ENCODE results near the gene PFKFB2. TPM values are rescaled to one million over a fixed set of nuclear protein-coding genes. Genes with fewer than 3 reads are reported as not detected.
"Not testable (repeated sequence)": the region's sequence is repeated elsewhere in the genome, so short reads cannot be mapped to it uniquely, and the experiment has no call there.

PFKFB2 gene
- total and polyA plus RNA-seq, 4 experiments from 2014 or later: 0.40 to 1.9 (median 1.1) TPM

- ChIA-PET POLR2A (ENCODE audit: partially characterized antibody) (no interaction called here), CTCF (ENCODE audit: partially characterized antibody) (no interaction called here)
- Histone ChIP-seq H3K27ac (ENCODE audit: low read depth, low read length) (no peak overlapping the region), H3K9me3 (ENCODE audit: control insufficient read depth in 1 of 2, low read length in 2 of 2) (no peaks in the 10 kb centered on the region), H3K27me3 (ENCODE audit: insufficient read depth, low read length) (peaks cover 6% of the 10 kb centered on the region), H3K4me3 (ENCODE audit: low read length in 2 of 2) (no peak overlapping the region), H3K36me3 (ENCODE audit: insufficient read depth, low read length) (no peaks in the 10 kb centered on the region), H3K4me1 (ENCODE audit: insufficient read depth, low read length) (no peaks in the 10 kb centered on the region)
- Mint-ChIP-seq H3K4me3 (no peak overlapping the region), H3K27ac (no peak overlapping the region), H3K9me3 (no peaks in the 10 kb centered on the region), H3K27me3 (peaks cover 22 to 31% of the 10 kb centered on the region in 2 donors), H3K4me1 (no peaks in the 10 kb centered on the region), H3K36me3 (no peaks in the 10 kb centered on the region)
- intact Hi-C loops (cut with micrococcal nuclease): no loop called here
- no peak for DNase-seq
Observed at GRCh38 chr1:207034998-207035397, 18.1 kb upstream of the PFKFB2 start.

- CTCF ChIA-PET (ENCODE audit: partially characterized antibody): no interaction called here
- POLR2A ChIA-PET (ENCODE audit: partially characterized antibody): no interaction called here
- H3K36me3 ChIP-seq (ENCODE audit: insufficient read depth, low read length): no peaks in the 10 kb centered on the region
Observed at GRCh38 chr1:207035877-207036551, 17.1 kb upstream of the PFKFB2 start.

GRCh38 chr1:207036865-207037264 is 16.2 kb upstream of the PFKFB2 start:
- CTCF ChIA-PET (ENCODE audit: partially characterized antibody): no interaction called here
- Histone ChIP-seq H3K4me1 (ENCODE audit: insufficient read depth, low read length) (no peaks in the 10 kb centered on the region), H3K36me3 (ENCODE audit: insufficient read depth, low read length) (no peaks in the 10 kb centered on the region), H3K4me3 (ENCODE audit: low read length in 2 of 2) (no peak overlapping the region), H3K27ac (ENCODE audit: low read depth, low read length) (no peak overlapping the region), H3K9me3 (ENCODE audit: control insufficient read depth in 1 of 2, low read length in 2 of 2) (no peaks in the 10 kb centered on the region), H3K27me3 (ENCODE audit: insufficient read depth, low read length) (peaks cover 6% of the 10 kb centered on the region)
- no peak overlapping the region for H3K27ac Mint-ChIP-seq
- peaks cover 12 to 23% of the 10 kb centered on the region in 2 donors for H3K27me3 Mint-ChIP-seq
- no peaks in the 10 kb centered on the region for H3K36me3 Mint-ChIP-seq
- no peaks in the 10 kb centered on the region for H3K9me3 Mint-ChIP-seq
- POLR2A ChIA-PET (ENCODE audit: partially characterized antibody): no interaction called here
- intact Hi-C loops (cut with micrococcal nuclease): no loop called here
- no peak overlapping the region for H3K4me3 Mint-ChIP-seq
- no peak for DNase-seq
- H3K4me1 Mint-ChIP-seq: no peaks in the 10 kb centered on the region

More at GRCh38 chr1:207035877-207036551, 17.1 kb upstream of the PFKFB2 start:
- H3K27ac ChIP-seq (ENCODE audit: low read depth, low read length): no peak overlapping the region
- DNase-seq: no peak
- H3K27me3 ChIP-seq (ENCODE audit: insufficient read depth, low read length): peaks cover 6% of the 10 kb centered on the region
- Mint-ChIP-seq H3K27me3 (peaks cover 18 to 24% of the 10 kb centered on the region in 2 donors), H3K9me3 (no peaks in the 10 kb centered on the region), H3K4me1 (no peaks in the 10 kb centered on the region), H3K36me3 (no peaks in the 10 kb centered on the region), H3K27ac (no peak overlapping the region), H3K4me3 (no peak overlapping the region)
- no peak overlapping the region for H3K4me3 ChIP-seq (ENCODE audit: low read length in 2 of 2)
- no peaks in the 10 kb centered on the region for H3K9me3 ChIP-seq (ENCODE audit: control insufficient read depth in 1 of 2, low read length in 2 of 2)
- intact Hi-C loops (cut with micrococcal nuclease): no loop called here
- no peaks in the 10 kb centered on the region for H3K4me1 ChIP-seq (ENCODE audit: insufficient read depth, low read length)

- no peaks in the 10 kb centered on the region for H3K36me3 ChIP-seq (ENCODE audit: insufficient read depth, low read length)
- H3K27ac Mint-ChIP-seq: no peak overlapping the region
- H3K4me1 ChIP-seq (ENCODE audit: insufficient read depth, low read length): peaks cover under 1% of the 10 kb centered on the region
- no peak overlapping the region for H3K4me3 Mint-ChIP-seq
- DNase-seq: no peak
- peaks cover 2 to 7% of the 10 kb centered on the region in 2 donors for H3K27me3 Mint-ChIP-seq
- no peaks in the 10 kb centered on the region for H3K9me3 ChIP-seq (ENCODE audit: control insufficient read depth in 1 of 2, low read length in 2 of 2)
- H3K4me1 Mint-ChIP-seq: peaks cover 0 to 11% (median 2%) of the 10 kb centered on the region in 4 donors
- ChIA-PET POLR2A (ENCODE audit: partially characterized antibody) (no interaction called here), CTCF (ENCODE audit: partially characterized antibody) (interaction anchor here (0.5 to 1.9 kb wide), 2 partner anchors 45 to 435 kb away, joined by 3 to 4 read pairs; no protein-coding TSS in a partner anchor)
- H3K27ac ChIP-seq (ENCODE audit: low read depth, low read length): no peak overlapping the region
- H3K9me3 Mint-ChIP-seq: no peaks in the 10 kb centered on the region
- H3K36me3 Mint-ChIP-seq: peaks cover 5 to 11% of the 10 kb centered on the region in 2 donors
- no peaks in the 10 kb centered on the region for H3K27me3 ChIP-seq (ENCODE audit: insufficient read depth, low read length)
- intact Hi-C loops (cut with micrococcal nuclease): no loop called here
- no peak overlapping the region for H3K4me3 ChIP-seq (ENCODE audit: low read length in 2 of 2)
Observed at GRCh38 chr1:207039380-207040180, 13.5 kb upstream of the PFKFB2 start.

- peaks cover 6% of the 10 kb centered on the region for H3K4me1 ChIP-seq (ENCODE audit: insufficient read depth, low read length)
- POLR2A ChIA-PET (ENCODE audit: partially characterized antibody): no interaction called here
- H3K27me3 Mint-ChIP-seq: peaks cover 2% of the 10 kb centered on the region in 2 donors
- no peaks in the 10 kb centered on the region for H3K36me3 ChIP-seq (ENCODE audit: insufficient read depth, low read length)
- peaks cover 8 to 14% of the 10 kb centered on the region in 2 donors for H3K36me3 Mint-ChIP-seq
- H3K9me3 Mint-ChIP-seq: no peaks in the 10 kb centered on the region
- H3K27me3 ChIP-seq (ENCODE audit: insufficient read depth, low read length): no peaks in the 10 kb centered on the region
- no peak overlapping the region for H3K4me3 Mint-ChIP-seq
- CTCF ChIA-PET (ENCODE audit: partially characterized antibody): interaction anchor here (0.5 to 1.9 kb wide), 2 partner anchors 44 to 436 kb away, joined by 3 to 4 read pairs; no protein-coding TSS in a partner anchor
- no peak overlapping the region for H3K27ac ChIP-seq (ENCODE audit: low read depth, low read length)
- no peaks in the 10 kb centered on the region for H3K9me3 ChIP-seq (ENCODE audit: control insufficient read depth in 1 of 2, low read length in 2 of 2)
- intact Hi-C loops (cut with micrococcal nuclease): no loop called here
- H3K4me1 Mint-ChIP-seq: peaks cover 3 to 15% (median 6%) of the 10 kb centered on the region in 4 donors
- H3K4me3 ChIP-seq (ENCODE audit: low read length in 2 of 2): no peak overlapping the region
- no peak for DNase-seq
- H3K27ac Mint-ChIP-seq: no peak overlapping the region
Observed at GRCh38 chr1:207040181-207040533, 12.9 kb upstream of the PFKFB2 start.

GRCh38 chr1:207041397-207041796 is 11.7 kb upstream of the PFKFB2 start:
- H3K4me3 ChIP-seq (ENCODE audit: low read length in 2 of 2); H3K36me3 ChIP-seq (ENCODE audit: insufficient read depth, low read length); H3K9me3 ChIP-seq (ENCODE audit: control insufficient read depth in 1 of 2, low read length in 2 of 2); CTCF ChIA-PET (ENCODE audit: partially characterized antibody); H3K27me3 Mint-ChIP-seq; H3K27ac Mint-ChIP-seq; H3K27ac ChIP-seq (ENCODE audit: low read depth, low read length); H3K9me3 Mint-ChIP-seq; H3K27me3 ChIP-seq (ENCODE audit: insufficient read depth, low read length); intact Hi-C loops (cut with micrococcal nuclease); DNase-seq; H3K4me3 Mint-ChIP-seq: not testable (repeated sequence)
- Mint-ChIP-seq H3K4me1 (peaks cover 8 to 27% (median 12%) of the 10 kb centered on the region in 4 donors), H3K36me3 (peaks cover 20% of the 10 kb centered on the region in 2 donors)
- POLR2A ChIA-PET (ENCODE audit: partially characterized antibody): interaction anchor here (0.6 to 1.0 kb wide), 2 partner anchors 9 to 39 kb away, joined by 3 to 4 read pairs; no protein-coding TSS in a partner anchor
- H3K4me1 ChIP-seq (ENCODE audit: insufficient read depth, low read length): peaks cover 18% of the 10 kb centered on the region

- Mint-ChIP-seq H3K9me3 (no peaks in the 10 kb centered on the region), H3K36me3 (peaks cover 29 to 53% of the 10 kb centered on the region in 2 donors), H3K4me3 (peak overlapping the region in 1 of 8 donors; percentile 15), H3K27me3 (no peaks in the 10 kb centered on the region), H3K27ac (peak overlapping the region in 2 of 7 donors; percentile 57 to 59), H3K4me1 (peaks cover 19 to 60% (median 37%) of the 10 kb centered on the region in 4 donors)
- DNase-seq: no peak
- Histone ChIP-seq H3K27me3 (ENCODE audit: insufficient read depth, low read length) (no peaks in the 10 kb centered on the region), H3K36me3 (ENCODE audit: insufficient read depth, low read length) (peaks cover 14% of the 10 kb centered on the region), H3K4me1 (ENCODE audit: insufficient read depth, low read length) (peaks cover 47% of the 10 kb centered on the region), H3K4me3 (ENCODE audit: low read length in 2 of 2) (no peak overlapping the region), H3K9me3 (ENCODE audit: control insufficient read depth in 1 of 2, low read length in 2 of 2) (no peaks in the 10 kb centered on the region), H3K27ac (ENCODE audit: low read depth, low read length) (no peak overlapping the region)
- intact Hi-C loops (cut with micrococcal nuclease): no loop called here
- ChIA-PET POLR2A (ENCODE audit: partially characterized antibody) (interaction anchor here (1.4 kb wide), 1 partner anchor 8 kb away, joined by 4 read pairs; the partner anchor contains the start of gene PFKFB2), CTCF (ENCODE audit: partially characterized antibody) (interaction anchor here (0.9 kb wide), 1 partner anchor 30 kb away, joined by 3 read pairs; no protein-coding TSS in a partner anchor)
Observed at GRCh38 chr1:207045453-207045852, 7.6 kb upstream of the PFKFB2 start.
